ENCODE measurements around the gene PPP1R13B. TPM values are rescaled to one million over a fixed set of nuclear protein-coding genes. Genes with fewer than 3 reads are reported as not detected.

PPP1R13B gene, protein sequence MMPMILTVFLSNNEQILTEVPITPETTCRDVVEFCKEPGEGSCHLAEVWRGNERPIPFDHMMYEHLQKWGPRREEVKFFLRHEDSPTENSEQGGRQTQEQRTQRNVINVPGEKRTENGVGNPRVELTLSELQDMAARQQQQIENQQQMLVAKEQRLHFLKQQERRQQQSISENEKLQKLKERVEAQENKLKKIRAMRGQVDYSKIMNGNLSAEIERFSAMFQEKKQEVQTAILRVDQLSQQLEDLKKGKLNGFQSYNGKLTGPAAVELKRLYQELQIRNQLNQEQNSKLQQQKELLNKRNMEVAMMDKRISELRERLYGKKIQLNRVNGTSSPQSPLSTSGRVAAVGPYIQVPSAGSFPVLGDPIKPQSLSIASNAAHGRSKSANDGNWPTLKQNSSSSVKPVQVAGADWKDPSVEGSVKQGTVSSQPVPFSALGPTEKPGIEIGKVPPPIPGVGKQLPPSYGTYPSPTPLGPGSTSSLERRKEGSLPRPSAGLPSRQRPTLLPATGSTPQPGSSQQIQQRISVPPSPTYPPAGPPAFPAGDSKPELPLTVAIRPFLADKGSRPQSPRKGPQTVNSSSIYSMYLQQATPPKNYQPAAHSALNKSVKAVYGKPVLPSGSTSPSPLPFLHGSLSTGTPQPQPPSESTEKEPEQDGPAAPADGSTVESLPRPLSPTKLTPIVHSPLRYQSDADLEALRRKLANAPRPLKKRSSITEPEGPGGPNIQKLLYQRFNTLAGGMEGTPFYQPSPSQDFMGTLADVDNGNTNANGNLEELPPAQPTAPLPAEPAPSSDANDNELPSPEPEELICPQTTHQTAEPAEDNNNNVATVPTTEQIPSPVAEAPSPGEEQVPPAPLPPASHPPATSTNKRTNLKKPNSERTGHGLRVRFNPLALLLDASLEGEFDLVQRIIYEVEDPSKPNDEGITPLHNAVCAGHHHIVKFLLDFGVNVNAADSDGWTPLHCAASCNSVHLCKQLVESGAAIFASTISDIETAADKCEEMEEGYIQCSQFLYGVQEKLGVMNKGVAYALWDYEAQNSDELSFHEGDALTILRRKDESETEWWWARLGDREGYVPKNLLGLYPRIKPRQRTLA
- polyA plus RNA-seq (2013, experiment 1 of 2) = 2.1 TPM
- 1.6 TPM for polyA plus RNA-seq (2013, experiment 2 of 2)

DNA sequence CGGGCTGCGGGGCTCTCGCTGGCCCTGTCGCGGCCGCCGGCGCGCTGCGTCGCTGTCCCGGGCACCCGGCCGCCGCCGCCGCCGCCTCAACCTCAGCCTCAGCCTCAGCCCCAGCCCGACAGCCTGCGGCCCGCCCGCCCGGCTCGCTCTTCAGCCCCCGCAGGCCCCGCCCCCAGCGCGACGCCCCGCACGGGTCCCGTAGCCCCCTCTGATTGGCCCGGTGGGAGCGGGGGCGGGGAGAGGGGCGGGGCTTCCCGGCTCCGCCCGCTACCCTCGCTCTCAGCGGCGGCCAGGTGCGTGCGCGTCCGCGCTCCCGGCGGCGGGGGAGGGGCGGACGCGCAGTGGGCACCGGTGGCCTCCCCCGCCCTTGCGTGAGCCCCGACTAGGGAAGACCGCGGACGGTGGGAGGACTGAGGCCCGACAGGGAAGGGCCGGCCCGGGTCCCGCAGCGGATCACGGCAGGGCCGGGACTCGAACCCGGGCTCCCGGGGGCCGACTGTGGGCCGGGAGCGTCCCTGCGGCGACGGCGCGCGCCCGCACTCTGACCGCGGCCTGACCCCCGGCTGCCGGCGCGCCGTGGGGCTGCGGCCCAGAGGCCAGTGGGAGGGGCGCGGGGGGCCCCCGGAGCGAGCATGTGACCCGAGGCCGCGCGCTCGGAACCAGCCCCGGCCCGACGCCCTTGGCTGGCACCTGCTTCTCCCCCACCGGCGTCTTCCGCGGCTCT lies at the start of gene PPP1R13B:
TSS of gene PPP1R13B (minus strand) at position 125 of the 724 bp plus-strand sequence. CDS start 268 bp downstream, outside the sequence.
- H3K79me1 ChIP-seq (ENCODE audit: low read depth, low read length) = no peaks in the 10 kb centered on the region
- H3K14ac ChIP-seq (ENCODE audit: low read length) = peak within 1 kb of the TSS; percentile 82
- no peak within 1 kb of the TSS for H2BK12ac ChIP-seq (ENCODE audit: low read length)
- H3K27me3 ChIP-seq (ENCODE audit: control insufficient read depth in 3 of 3, insufficient read depth in 3 of 3, low read depth in 1 of 3, low read length in 3 of 3) = peaks cover 2 to 51% (median 42%) of the 10 kb centered on the region in 3 experiments
- no peak within 1 kb of the TSS for H4K8ac ChIP-seq (ENCODE audit: low read depth, low read length)
- H3K4ac ChIP-seq (ENCODE audit: low read length) = no peak within 1 kb of the TSS
- no peak within 1 kb of the TSS for H2BK120ac ChIP-seq (ENCODE audit: low read depth, low read length)
- H3K4me2 ChIP-seq (ENCODE audit: insufficient read depth, low read length, poor library complexity, severe bottlenecking) = peak within 1 kb of the TSS; percentile 98
- peak; percentile 92 for DNase-seq (ENCODE audit: low spot score)
- H2BK5ac ChIP-seq (ENCODE audit: low read length) = peak within 1 kb of the TSS; percentile 75
- H3K23ac ChIP-seq (ENCODE audit: low read depth, low read length, poor library complexity) = peak within 1 kb of the TSS; percentile 93
- no peaks in the 10 kb centered on the region for H3K9me3 ChIP-seq (replicated peaks in 1 of 2; ENCODE audit: control insufficient read depth in 2 of 2, insufficient read depth in 1 of 2, low read depth in 1 of 2, low read length in 2 of 2)
- H2BK15ac ChIP-seq (ENCODE audit: low read length) = peak within 1 kb of the TSS; percentile 2
- H3K4me3 ChIP-seq (ENCODE audit: low read length in 2 of 2) = peak within 1 kb of the TSS; percentile 57 to 93
- H3K36me3 ChIP-seq (replicated peaks in 1 of 2; ENCODE audit: control insufficient read depth in 2 of 2, insufficient read depth in 2 of 2, low read length in 2 of 2) = no peaks in the 10 kb centered on the region
- H3K27ac ChIP-seq (replicated peaks; ENCODE audit: low read length) = no peak within 1 kb of the TSS
- peak within 1 kb of the TSS; percentile 88 for H3K9ac ChIP-seq (ENCODE audit: low read depth, low read length, poor library complexity)
- H2AK5ac ChIP-seq (ENCODE audit: low read depth, low read length) = peak within 1 kb of the TSS; percentile 84
- peak within 1 kb of the TSS; percentile 98 for H2AFZ ChIP-seq (ENCODE audit: low read length)
- no CpG with 5 or more reads among the region's 104 CpGs for WGBS, 2 donors (ENCODE audit: extremely low coverage in 2 of 2, insufficient read length in 2 of 2, insufficient replicate concordance in 1 of 2)
- no peak within 1 kb of the TSS for H4K91ac ChIP-seq (ENCODE audit: low read depth, low read length, poor library complexity)
- H3K18ac ChIP-seq (ENCODE audit: low read length) = peak within 1 kb of the TSS; percentile 96
- H3K4me1 ChIP-seq (ENCODE audit: control insufficient read depth in 2 of 2, insufficient read depth in 1 of 2, low read depth in 1 of 2, low read length in 2 of 2) = peaks cover 0 to 4% of the 10 kb centered on the region in 2 donors

- peak overlapping the region; percentile 6 for H4K8ac ChIP-seq (ENCODE audit: low read depth, low read length)
- peak overlapping the region; percentile 38 for H3K9ac ChIP-seq (ENCODE audit: low read depth, low read length, poor library complexity)
- no peak overlapping the region for H3K23ac ChIP-seq (ENCODE audit: low read depth, low read length, poor library complexity)
- peak overlapping the region; percentile 69 for H2AK5ac ChIP-seq (ENCODE audit: low read depth, low read length)
- peak overlapping the region; percentile 74 for H2BK15ac ChIP-seq (ENCODE audit: low read length)
- no peaks in the 10 kb centered on the region for H3K36me3 ChIP-seq (replicated peaks in 1 of 2; ENCODE audit: control insufficient read depth in 2 of 2, insufficient read depth in 2 of 2, low read length in 2 of 2)
- no peak overlapping the region for H3K4me3 ChIP-seq (ENCODE audit: low read length in 2 of 2)
- H3K4me2 ChIP-seq (ENCODE audit: insufficient read depth, low read length, poor library complexity, severe bottlenecking) = no peak overlapping the region
- peaks cover 0 to 5% of the 10 kb centered on the region in 2 donors for H3K9me3 ChIP-seq (replicated peaks in 1 of 2; ENCODE audit: control insufficient read depth in 2 of 2, insufficient read depth in 1 of 2, low read depth in 1 of 2, low read length in 2 of 2)
- H3K4me1 ChIP-seq (ENCODE audit: control insufficient read depth in 2 of 2, insufficient read depth in 1 of 2, low read depth in 1 of 2, low read length in 2 of 2) = no peaks in the 10 kb centered on the region
- H3K27ac ChIP-seq (replicated peaks; ENCODE audit: low read length) = no peak overlapping the region
- no peak overlapping the region for H4K91ac ChIP-seq (ENCODE audit: low read depth, low read length, poor library complexity)
- H2AFZ ChIP-seq (ENCODE audit: low read length) = no peak overlapping the region
- WGBS, 2 donors (ENCODE audit: extremely low coverage in 2 of 2, insufficient read length in 2 of 2, insufficient replicate concordance in 1 of 2) = no CpG with 5 or more reads among the region's 6 CpGs
- H3K27me3 ChIP-seq (ENCODE audit: control insufficient read depth in 3 of 3, insufficient read depth in 3 of 3, low read depth in 1 of 3, low read length in 3 of 3) = peaks cover 0 to 9% (median 0%) of the 10 kb centered on the region in 3 experiments
- no peak overlapping the region for H2BK12ac ChIP-seq (ENCODE audit: low read length)
- H2BK5ac ChIP-seq (ENCODE audit: low read length) = no peak overlapping the region
- H2BK120ac ChIP-seq (ENCODE audit: low read depth, low read length) = no peak overlapping the region
- H3K4ac ChIP-seq (ENCODE audit: low read length) = peak overlapping the region; percentile 91
- H3K79me1 ChIP-seq (ENCODE audit: low read depth, low read length) = no peaks in the 10 kb centered on the region
- H3K18ac ChIP-seq (ENCODE audit: low read length) = no peak overlapping the region
- H3K14ac ChIP-seq (ENCODE audit: low read length) = no peak overlapping the region
- no peak for DNase-seq (ENCODE audit: low spot score)
These were observed 49.2 kb upstream of the PPP1R13B start for GRCh38 chr14:103896578-103896977.

- Histone ChIP-seq H3K79me1 (ENCODE audit: low read depth, low read length) (no peaks in the 10 kb centered on the region), H3K4me3 (ENCODE audit: low read length in 2 of 2) (no peak overlapping the region)
- WGBS, 2 donors (ENCODE audit: extremely low coverage in 2 of 2, insufficient read length in 2 of 2, insufficient replicate concordance in 1 of 2) = no CpG with 5 or more reads among the region's 7 CpGs
These were observed 47.3 kb upstream of the PPP1R13B start for GRCh38 chr14:103894723-103895059.

More at GRCh38 chr14:103894723-103895059, 47.3 kb upstream of the PPP1R13B start:
- Histone ChIP-seq H2AFZ (ENCODE audit: low read length) (no peak overlapping the region), H3K27ac (replicated peaks; ENCODE audit: low read length) (no peak overlapping the region), H3K23ac (ENCODE audit: low read depth, low read length, poor library complexity) (peak overlapping the region; percentile 3), H3K4me1 (ENCODE audit: control insufficient read depth in 2 of 2, insufficient read depth in 1 of 2, low read depth in 1 of 2, low read length in 2 of 2) (no peaks in the 10 kb centered on the region), H3K4ac (ENCODE audit: low read length) (no peak overlapping the region), H2BK5ac (ENCODE audit: low read length) (peak overlapping the region; percentile 13), H3K14ac (ENCODE audit: low read length) (no peak overlapping the region), H4K91ac (ENCODE audit: low read depth, low read length, poor library complexity) (no peak overlapping the region), H3K27me3 (ENCODE audit: control insufficient read depth in 3 of 3, insufficient read depth in 3 of 3, low read depth in 1 of 3, low read length in 3 of 3) (peaks cover 0 to 17% (median 0%) of the 10 kb centered on the region in 3 experiments), H2BK120ac (ENCODE audit: low read depth, low read length) (peak overlapping the region; percentile 6), H3K9me3 (replicated peaks in 1 of 2; ENCODE audit: control insufficient read depth in 2 of 2, insufficient read depth in 1 of 2, low read depth in 1 of 2, low read length in 2 of 2) (peaks cover 0 to 5% of the 10 kb centered on the region in 2 donors), H3K18ac (ENCODE audit: low read length) (peak overlapping the region; percentile 74), H2BK12ac (ENCODE audit: low read length) (peak overlapping the region; percentile 80), H2BK15ac (ENCODE audit: low read length) (peak overlapping the region; percentile 9), H3K36me3 (replicated peaks in 1 of 2; ENCODE audit: control insufficient read depth in 2 of 2, insufficient read depth in 2 of 2, low read length in 2 of 2) (no peaks in the 10 kb centered on the region), H3K4me2 (ENCODE audit: insufficient read depth, low read length, poor library complexity, severe bottlenecking) (no peak overlapping the region), H3K9ac (ENCODE audit: low read depth, low read length, poor library complexity) (peak overlapping the region; percentile 18), H4K8ac (ENCODE audit: low read depth, low read length) (peak overlapping the region; percentile 72), H2AK5ac (ENCODE audit: low read depth, low read length) (peak overlapping the region; percentile 19)
- DNase-seq (ENCODE audit: low spot score) = no peak
